GM21825 (cell line): ENCODE data around the gene TMOD1.
"Not testable (repeated sequence)": the region's sequence is repeated elsewhere in the genome, so short reads cannot be mapped to it uniquely, and the experiment has no call there.

Experiments used
- ATAC-seq: cut with Tn5 transposase; IDR thresholded peaks from one replicate; pipeline ENCODE4 v1.9.1; 2021; ENCODE audit warnings: mild to moderate bottlenecking, moderate library complexity; ENCODE audit not compliant: unreplicated experiment

TMOD1 gene

DNA sequence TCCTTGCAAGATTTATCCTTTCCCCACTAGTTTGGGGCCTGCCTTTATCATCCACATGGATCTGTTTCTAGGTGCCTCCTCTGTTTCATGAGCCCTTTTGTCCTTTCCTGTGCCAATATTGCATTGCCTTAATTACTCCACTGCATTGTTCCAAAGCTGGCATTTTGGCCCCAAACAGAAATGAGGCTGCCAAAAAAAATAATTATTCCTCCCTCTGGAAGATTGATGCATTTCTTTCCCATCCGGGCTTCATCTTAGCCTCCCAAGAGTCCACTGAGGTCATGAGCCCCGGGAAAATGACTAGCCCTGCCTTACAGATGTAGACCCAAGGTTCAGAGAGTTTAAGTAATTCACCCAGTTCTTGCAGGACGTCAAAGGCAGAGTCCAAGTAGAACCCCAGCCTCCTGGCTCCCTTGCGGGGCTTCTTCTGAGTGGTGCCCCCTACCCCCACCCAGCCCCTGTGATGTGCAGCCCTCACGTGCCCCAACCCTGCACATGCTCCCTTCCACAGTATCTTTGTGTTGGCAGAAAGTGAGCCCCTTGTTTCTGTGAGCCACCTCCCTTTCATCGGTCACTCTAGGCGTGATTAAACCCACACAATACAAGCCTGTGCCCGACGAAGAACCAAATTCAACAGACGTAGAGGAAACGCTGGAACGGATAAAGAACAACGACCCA is 62.1 kb downstream of the TMOD1 start:
- ATAC-seq, result no peak

DNA sequence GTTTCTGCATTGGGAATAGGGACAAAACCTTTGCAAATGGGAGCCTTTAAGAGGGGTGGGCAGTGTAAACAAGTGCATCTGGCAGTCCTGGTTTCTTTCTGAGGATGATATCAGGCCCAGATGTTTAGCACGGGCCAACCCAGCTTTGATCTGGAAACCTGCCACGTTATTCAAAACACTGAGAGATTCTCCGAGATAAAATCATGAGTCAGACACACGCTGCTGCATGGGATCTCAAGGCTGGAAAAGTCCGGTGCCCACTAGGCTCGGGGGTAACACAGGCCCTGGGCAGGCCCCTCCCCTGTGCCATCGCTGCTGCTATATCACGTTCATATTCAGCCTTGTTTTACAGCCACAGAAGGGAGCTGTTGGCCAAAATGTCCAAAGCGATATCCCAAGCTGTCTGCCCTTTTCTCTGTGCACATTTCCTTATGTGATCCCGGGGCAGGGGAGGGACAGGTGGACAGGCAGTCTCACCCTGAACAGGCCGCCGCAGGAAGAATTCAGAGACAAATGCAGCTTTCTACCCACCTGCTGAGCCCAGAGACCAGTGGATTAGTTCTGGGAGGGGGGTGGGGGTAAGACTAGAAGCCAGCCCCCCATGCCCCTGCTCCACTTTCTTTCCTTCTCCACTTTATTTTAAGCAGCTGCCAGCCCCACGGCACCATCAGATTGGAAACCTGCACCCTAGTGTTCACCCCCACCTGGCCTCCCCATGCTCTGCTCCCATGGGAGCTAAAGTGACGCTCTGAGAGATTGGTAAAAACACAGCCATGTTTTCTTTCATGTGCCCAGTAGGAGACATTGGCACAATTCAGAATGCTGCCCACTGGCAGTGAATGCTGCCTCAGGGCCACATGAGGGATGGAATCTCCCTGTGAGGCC is 63.1 kb downstream of the TMOD1 start:
- ATAC-seq, result no peak

DNA sequence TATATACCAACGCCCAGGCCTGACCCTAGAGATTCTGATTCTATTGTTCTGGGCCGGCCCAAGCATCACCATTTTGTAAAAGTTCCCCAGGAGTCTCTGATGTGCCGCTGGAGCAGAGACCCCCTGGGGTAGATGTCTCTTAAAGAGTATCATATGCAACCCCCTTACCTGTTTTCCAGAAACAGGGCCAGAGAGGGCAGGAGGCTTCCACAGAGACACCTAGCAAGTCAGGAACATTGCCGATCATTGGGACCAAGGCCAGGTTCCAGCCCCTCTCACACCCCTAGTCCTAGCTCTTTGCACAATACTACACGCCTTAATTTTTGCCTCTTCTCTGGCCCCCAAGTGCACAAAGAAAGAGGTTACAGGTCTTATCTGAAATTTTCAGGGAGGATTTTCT is 63.8 kb downstream of the TMOD1 start:
- ATAC-seq, result no peak

- ATAC-seq, result no peak
Measured at GRCh38 chr9:97567182-97567893, 65.9 kb downstream of the TMOD1 start.

DNA sequence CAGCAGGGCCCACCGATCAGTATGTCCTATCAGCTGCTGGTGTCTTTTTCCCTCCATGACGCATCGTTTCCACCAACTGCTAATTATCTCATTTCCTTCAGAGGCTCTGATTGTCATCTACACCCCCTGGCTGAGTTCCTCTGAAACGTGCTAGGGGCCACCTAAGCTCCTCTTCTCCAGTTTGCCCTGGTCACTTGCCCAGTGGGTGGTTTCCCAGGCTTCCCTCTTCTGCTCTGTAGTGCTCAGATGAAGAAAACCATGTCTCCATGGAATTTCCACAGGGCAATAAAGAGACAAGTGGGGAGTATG is 66.4 kb downstream of the TMOD1 start:
- ATAC-seq, result no peak

GRCh38 chr9:97568461-97569275 is 67.2 kb downstream of the TMOD1 start:
- ATAC-seq, result no peak

GRCh38 chr9:97570899-97571298 is 69.4 kb downstream of the TMOD1 start:
- ATAC-seq, result no peak

GRCh38 chr9:97571664-97572063 is 70.2 kb downstream of the TMOD1 start:
- no peak for ATAC-seq

DNA sequence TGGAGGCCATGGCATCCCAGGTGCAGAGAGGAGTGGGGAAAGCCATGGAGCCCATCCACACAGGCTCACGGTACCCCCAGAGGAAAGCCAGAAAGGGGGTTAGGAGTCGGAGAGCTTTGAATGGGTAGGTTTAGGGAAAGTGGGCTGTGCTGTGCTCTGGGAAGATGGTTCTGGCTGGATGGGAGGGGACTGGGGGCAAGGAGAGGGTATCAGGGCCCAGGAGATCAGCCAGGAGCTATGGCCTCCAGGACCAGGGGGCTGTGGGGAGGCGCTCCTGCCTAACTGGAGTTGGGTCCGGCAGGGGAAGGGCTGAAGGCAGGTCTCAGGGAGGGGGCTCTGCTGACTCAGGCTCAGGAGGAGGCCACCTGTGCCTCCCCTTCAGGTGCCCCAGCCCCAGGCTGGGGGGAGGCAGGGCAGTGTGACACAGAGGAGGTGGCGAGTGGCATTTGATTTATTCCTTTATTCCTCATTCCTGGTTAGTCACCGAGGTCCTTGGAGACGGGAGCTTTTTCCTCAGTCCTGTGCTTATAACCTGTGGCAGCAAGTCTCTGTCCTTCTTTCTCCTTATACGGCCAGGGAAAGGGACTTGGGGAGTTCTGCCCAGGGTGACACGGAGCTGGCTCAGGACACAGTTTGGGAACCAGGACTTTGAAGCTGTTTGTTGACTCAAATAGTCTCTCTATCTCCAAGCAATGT is 70.9 kb downstream of the TMOD1 start:
- no peak for ATAC-seq

GRCh38 chr9:97572892-97573365 is 71.5 kb downstream of the TMOD1 start:
- ATAC-seq, result no peak

DNA sequence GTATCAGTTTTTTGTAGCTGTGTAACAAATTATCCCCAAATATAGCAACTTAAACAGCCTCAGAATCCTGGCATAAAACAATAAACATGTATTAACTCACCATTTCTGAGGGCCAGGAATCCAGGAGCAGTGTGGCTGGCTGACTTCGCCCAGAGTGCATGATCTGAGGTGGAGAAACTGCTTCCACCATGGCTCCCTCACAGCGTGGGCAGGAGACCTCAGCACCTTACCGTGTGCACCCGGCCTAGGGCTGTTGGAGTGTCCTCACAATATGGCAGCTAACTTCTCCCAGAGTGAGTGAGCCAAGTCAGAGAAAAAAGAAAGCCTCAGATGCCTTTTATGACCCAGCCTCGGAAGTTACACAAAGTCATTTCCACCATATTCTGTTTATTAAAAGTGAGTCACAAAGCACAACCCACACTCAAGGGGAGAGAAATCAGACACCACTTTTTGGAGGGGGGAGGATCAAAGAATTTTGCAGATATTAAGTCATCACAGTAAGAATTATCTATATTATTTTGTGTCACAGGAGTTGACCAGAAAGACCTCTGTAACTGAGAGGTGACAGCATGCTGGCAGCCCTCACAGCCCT is 72.1 kb downstream of the TMOD1 start:
- ATAC-seq, result no peak

- not testable (repeated sequence) for ATAC-seq
Measured at GRCh38 chr9:97574101-97574571, 72.7 kb downstream of the TMOD1 start.

- not testable (repeated sequence) for ATAC-seq
Measured at GRCh38 chr9:97574921-97575672, 73.6 kb downstream of the TMOD1 start.

- no peak for ATAC-seq
Measured at GRCh38 chr9:97575673-97576200, 74.3 kb downstream of the TMOD1 start.

GRCh38 chr9:97577051-97577450 is 75.6 kb downstream of the TMOD1 start:
- ATAC-seq, result no peak

DNA sequence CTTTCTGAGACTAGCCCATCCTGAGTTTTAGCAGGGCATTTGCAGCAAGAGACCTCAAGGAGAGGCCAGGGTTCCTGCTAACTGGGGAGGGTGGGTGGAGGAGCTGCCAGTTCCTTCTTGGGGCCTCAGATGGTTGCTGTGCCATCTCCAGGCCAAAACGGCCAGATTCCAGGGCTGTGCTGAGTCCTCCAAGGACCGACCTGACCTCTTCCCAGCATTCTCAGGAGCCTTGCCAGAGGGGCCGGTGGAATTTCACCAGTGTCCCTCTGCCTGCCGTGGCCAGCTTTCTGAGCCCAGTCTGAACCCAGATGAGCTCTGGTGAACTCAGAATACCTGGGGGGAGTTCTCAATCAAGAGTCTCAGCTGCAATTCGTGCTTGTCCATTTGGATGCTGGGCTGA is 77.4 kb downstream of the TMOD1 start:
- no peak for ATAC-seq

GRCh38 chr9:97579914-97580313 is 78.4 kb downstream of the TMOD1 start:
- no peak for ATAC-seq

GRCh38 chr9:97581590-97581989 is 80.1 kb downstream of the TMOD1 start:
- ATAC-seq, result not testable (repeated sequence)

DNA sequence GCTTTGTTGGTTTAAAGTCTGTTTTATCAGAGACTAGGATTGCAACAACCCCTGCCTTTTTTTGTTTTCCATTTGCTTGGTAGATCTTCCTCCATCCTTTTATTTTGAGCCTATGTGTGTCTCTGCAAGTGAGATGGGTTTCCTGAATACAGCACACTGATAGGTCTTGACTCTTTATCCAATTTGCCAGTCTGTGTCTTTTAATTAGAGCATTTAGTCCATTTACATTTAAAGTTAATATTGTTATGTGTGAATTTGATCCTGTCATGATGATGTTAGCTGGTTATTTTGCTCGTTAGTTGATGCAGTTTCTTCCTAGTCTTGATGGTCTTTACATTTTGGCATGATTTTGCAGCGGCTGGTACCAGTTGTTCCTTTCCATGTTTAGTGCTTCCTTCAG is 83.3 kb downstream of the TMOD1 start:
- ATAC-seq, result not testable (repeated sequence)
